Vagina (tissue), 2 donors: ENCODE results near the gene FAM43B.

Experiments used
- POLR2A ChIP-seq, 2 donors: fragments of 450-650 bp; IDR thresholded peaks; one replicate each; pipeline ENCODE4 v1.6.1; 2017; ENCODE audit warnings: antibody characterized with exemption in 2 of 2, mild to moderate bottlenecking in 2 of 2, moderate library complexity in 2 of 2
- TF ChIP-seq, protein P1 (sequence below), 3 experiments: fragments of 450-650 bp in 2 of 3; fragments of 200-600 bp in 1 of 3; sonication (generic) in 1 of 3; IDR thresholded peaks; one replicate each; pipeline ENCODE4 v1.5.1; 2017 to 2019; ENCODE audit warnings: antibody characterized with exemption in 3 of 3, mild to moderate bottlenecking in 2 of 3, moderate library complexity in 2 of 3

DNA sequence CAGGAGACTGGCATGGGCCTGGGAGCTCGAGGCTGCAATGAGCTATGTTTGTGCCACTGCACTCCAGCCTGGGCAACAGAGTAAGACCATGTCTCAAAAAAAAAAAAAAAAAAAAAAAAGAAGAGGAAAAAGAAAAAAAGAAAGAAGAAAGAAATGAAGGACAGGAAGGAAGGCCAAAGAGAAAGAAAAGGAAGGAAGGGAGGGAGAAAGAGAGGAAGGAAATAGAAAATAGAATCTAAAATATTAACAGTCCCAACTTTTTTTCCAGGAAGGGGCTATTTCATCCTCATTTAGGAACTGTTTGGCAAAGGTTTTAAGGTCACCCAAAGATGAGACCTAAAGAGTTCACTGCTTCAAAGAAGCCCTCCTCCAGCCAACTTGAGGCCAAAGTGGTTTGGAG lies 46.9 kb upstream of the FAM43B start:
- TF ChIP-seq, protein P1, sequence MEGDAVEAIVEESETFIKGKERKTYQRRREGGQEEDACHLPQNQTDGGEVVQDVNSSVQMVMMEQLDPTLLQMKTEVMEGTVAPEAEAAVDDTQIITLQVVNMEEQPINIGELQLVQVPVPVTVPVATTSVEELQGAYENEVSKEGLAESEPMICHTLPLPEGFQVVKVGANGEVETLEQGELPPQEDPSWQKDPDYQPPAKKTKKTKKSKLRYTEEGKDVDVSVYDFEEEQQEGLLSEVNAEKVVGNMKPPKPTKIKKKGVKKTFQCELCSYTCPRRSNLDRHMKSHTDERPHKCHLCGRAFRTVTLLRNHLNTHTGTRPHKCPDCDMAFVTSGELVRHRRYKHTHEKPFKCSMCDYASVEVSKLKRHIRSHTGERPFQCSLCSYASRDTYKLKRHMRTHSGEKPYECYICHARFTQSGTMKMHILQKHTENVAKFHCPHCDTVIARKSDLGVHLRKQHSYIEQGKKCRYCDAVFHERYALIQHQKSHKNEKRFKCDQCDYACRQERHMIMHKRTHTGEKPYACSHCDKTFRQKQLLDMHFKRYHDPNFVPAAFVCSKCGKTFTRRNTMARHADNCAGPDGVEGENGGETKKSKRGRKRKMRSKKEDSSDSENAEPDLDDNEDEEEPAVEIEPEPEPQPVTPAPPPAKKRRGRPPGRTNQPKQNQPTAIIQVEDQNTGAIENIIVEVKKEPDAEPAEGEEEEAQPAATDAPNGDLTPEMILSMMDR (IDR thresholded peaks at IDR 0.05) = no peak
- no peak for TF ChIP-seq POLR2A (IDR thresholded peaks at IDR 0.05)
